VCaP (cell line): ENCODE results near the gene PIWIL1.

Source experiments
- H3K27ac ChIP-seq: fragments of 450-650 bp; 2 replicates; pipeline ENCODE4 v1.5.1; 2017
- CTCF ChIP-seq: fragments of 450-650 bp; conservative IDR thresholded peaks from 2 replicates; pipeline ENCODE4 v1.5.1; 2017; ENCODE audit warnings: mild to moderate bottlenecking, moderate library complexity

The PIWIL1 gene

GRCh38 chr12:130414381-130414780, 76.7 kb downstream of the PIWIL1 start:
- no peak for TF ChIP-seq CTCF
- H3K27ac ChIP-seq = no peak overlapping the region

- H3K27ac ChIP-seq = no peak overlapping the region
- TF ChIP-seq CTCF = no peak
These were observed 80.6 kb downstream of the PIWIL1 start for GRCh38 chr12:130418251-130418650.

DNA sequence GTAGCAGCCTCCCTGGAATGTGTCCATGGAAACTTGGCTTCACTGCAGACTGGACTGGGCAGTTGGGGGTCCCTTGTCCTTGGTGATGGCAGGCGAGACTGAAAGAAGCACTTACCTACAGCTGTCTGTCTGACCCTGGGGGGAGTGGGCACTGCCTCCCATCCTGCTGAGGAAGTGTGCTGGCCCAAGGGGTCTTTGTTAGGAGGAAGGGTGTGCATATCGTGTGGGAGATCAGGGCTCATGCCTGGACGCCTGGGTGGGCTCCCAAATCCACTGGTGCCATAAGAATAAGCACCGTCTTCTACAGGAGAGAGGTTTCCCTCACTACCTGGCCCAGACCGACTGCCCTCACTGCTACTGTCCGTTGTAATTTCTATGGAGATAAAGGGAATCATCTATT, 81.4 kb downstream of the PIWIL1 start:
- TF ChIP-seq CTCF = no peak
- H3K27ac ChIP-seq = no peak overlapping the region

DNA sequence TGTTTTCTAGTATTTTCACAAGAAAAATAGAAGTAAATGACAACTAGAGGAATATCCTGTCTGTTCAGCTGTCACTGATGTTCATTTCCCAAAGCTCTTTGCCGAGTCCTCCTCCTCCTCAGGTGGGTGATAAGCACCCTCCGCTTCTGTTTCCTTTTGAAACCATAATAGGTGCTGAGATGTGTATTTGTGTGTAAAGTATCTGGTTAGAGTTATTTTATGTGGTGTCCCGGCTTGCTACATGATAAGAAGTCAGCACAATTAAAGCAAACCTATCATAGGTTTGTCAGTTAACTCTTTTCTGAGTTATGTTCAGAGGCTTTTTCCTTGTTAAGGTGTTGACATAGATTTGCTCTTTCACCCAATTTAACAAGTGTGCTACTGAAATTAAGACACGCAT, 82.4 kb downstream of the PIWIL1 start:
- no peak for TF ChIP-seq CTCF
- H3K27ac ChIP-seq = no peak overlapping the region

GRCh38 chr12:130421896-130422295, 84.2 kb downstream of the PIWIL1 start:
- no peak for TF ChIP-seq CTCF
- no peak overlapping the region for H3K27ac ChIP-seq
